GM19035 (cell line): ENCODE results near the gene MGLL.

Experiments
- ATAC-seq: cut with Tn5 transposase; IDR thresholded peaks from one replicate; pipeline ENCODE4 v1.9.1; 2021; ENCODE audit not compliant: unreplicated experiment

MGLL gene

GRCh38 chr3:127639173-127640041, 182.9 kb downstream of the MGLL start:
- no peak for ATAC-seq
